Neural progenitor cell (in vitro differentiated cells): ENCODE data around the gene PHF19.

Source experiments
- EZH2 ChIP-seq: fragments of 200-600 bp; sonication (generic); IDR thresholded peaks from 2 replicates; pipeline ENCODE4 v1.6.1; 2017; ENCODE audit warnings: antibody characterized with exemption, mild to moderate bottlenecking, moderate library complexity
- EZH2phosphoT487 ChIP-seq: fragments of 200-600 bp; sonication (generic); IDR thresholded peaks from 2 replicates; pipeline ENCODE4 v1.6.1; 2017; ENCODE audit warnings: antibody characterized with exemption
- TF ChIP-seq, protein P1 (sequence below): fragments of 200-600 bp; sonication (generic); IDR thresholded peaks from 2 replicates; pipeline ENCODE4 v1.5.1; 2017; ENCODE audit warnings: antibody characterized with exemption, mild to moderate bottlenecking

- TF ChIP-seq, protein P1, sequence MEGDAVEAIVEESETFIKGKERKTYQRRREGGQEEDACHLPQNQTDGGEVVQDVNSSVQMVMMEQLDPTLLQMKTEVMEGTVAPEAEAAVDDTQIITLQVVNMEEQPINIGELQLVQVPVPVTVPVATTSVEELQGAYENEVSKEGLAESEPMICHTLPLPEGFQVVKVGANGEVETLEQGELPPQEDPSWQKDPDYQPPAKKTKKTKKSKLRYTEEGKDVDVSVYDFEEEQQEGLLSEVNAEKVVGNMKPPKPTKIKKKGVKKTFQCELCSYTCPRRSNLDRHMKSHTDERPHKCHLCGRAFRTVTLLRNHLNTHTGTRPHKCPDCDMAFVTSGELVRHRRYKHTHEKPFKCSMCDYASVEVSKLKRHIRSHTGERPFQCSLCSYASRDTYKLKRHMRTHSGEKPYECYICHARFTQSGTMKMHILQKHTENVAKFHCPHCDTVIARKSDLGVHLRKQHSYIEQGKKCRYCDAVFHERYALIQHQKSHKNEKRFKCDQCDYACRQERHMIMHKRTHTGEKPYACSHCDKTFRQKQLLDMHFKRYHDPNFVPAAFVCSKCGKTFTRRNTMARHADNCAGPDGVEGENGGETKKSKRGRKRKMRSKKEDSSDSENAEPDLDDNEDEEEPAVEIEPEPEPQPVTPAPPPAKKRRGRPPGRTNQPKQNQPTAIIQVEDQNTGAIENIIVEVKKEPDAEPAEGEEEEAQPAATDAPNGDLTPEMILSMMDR = no peak
- TF ChIP-seq EZH2 (no peak), EZH2phosphoT487 (no peak)
Measured at GRCh38 chr9:120918931-120919842, 42.2 kb upstream of the PHF19 start.
